ENCODE data around the gene SPX. TPM values are rescaled to one million over a fixed set of nuclear protein-coding genes. Genes with fewer than 3 reads are reported as not detected.

The SPX gene
- total RNA-seq, 8 experiments from 2014 or later = 0.17 to 3.4 (median 0.29) TPM

GRCh38 chr12:21568115-21568514 is 42.0 kb downstream of the SPX start:
- Histone ChIP-seq H3K4me1 (replicated peaks in 1 of 2) (no peaks in the 10 kb centered on the region), H3K4me3 (no peak overlapping the region), H3K27ac (no peak overlapping the region)
- in situ Hi-C loops (cut with MboI; ENCODE audit: low pct_unique_long_range_greater_than_20kb in 2 of 9, low sequenced_read_pairs in 9 of 9, unreplicated experiment in 9 of 9) = no loop called here
- 18 to 100% (median 80%) methylated on average over 1 to 4 of the region's 4 CpGs; no CpG with 5 or more reads in 3 of the 10 experiments for WGBS, 10 experiments
- no peak for ATAC-seq (replicated peaks in 6 of 8)

- in situ Hi-C loops (cut with MboI; ENCODE audit: low pct_unique_long_range_greater_than_20kb in 2 of 9, low sequenced_read_pairs in 9 of 9, unreplicated experiment in 9 of 9) = no loop called here
- no peak for ATAC-seq (replicated peaks in 6 of 8)
- Histone ChIP-seq H3K27ac (no peak overlapping the region), H3K4me3 (no peak overlapping the region), H3K4me1 (replicated peaks in 1 of 2) (no peaks in the 10 kb centered on the region)
- WGBS, 10 experiments = 6 to 97% (median 81%) methylated on average over 2 to 5 of the region's 5 CpGs; no CpG with 5 or more reads in 2 of the 10 experiments
Measured at GRCh38 chr12:21571046-21571445, 45.0 kb downstream of the SPX start.

- Histone ChIP-seq H3K4me3 (no peak overlapping the region), H3K4me1 (replicated peaks in 1 of 2) (no peaks in the 10 kb centered on the region), H3K27ac (no peak overlapping the region)
- no peak for ATAC-seq (replicated peaks in 6 of 8)
- WGBS, 10 experiments = 7 to 100% (median 76%) methylated on average over 1 to 4 of the region's 4 CpGs; no CpG with 5 or more reads in 2 of the 10 experiments
- in situ Hi-C loops (cut with MboI; ENCODE audit: low pct_unique_long_range_greater_than_20kb in 2 of 9, low sequenced_read_pairs in 9 of 9, unreplicated experiment in 9 of 9) = no loop called here
Measured at GRCh38 chr12:21573733-21574358, 47.8 kb downstream of the SPX start.

GRCh38 chr12:21576431-21576830 is 50.3 kb downstream of the SPX start:
- WGBS, 10 experiments = 0 to 93% (median 64%) methylated on average over 1 to 2 of the region's 2 CpGs; no CpG with 5 or more reads in 2 of the 10 experiments
- no peaks in the 10 kb centered on the region for H3K4me1 ChIP-seq (replicated peaks in 1 of 2)
- no peak overlapping the region for H3K4me3 ChIP-seq
- peak in 1 of 8 experiments; percentile 21 for ATAC-seq (replicated peaks in 6 of 8)
- H3K27ac ChIP-seq = no peak overlapping the region
- in situ Hi-C loops (cut with MboI; ENCODE audit: low pct_unique_long_range_greater_than_20kb in 2 of 9, low sequenced_read_pairs in 9 of 9, unreplicated experiment in 9 of 9) = no loop called here

GRCh38 chr12:21577516-21577915 is 51.4 kb downstream of the SPX start:
- WGBS, 10 experiments = 0 to 100% (median 88%) methylated on average over 1 of the region's 1 CpG; no CpG with 5 or more reads in 3 of the 10 experiments
- H3K4me3 ChIP-seq = no peak overlapping the region
- no peak overlapping the region for H3K27ac ChIP-seq
- in situ Hi-C loops (cut with MboI; ENCODE audit: low pct_unique_long_range_greater_than_20kb in 2 of 9, low sequenced_read_pairs in 9 of 9, unreplicated experiment in 9 of 9) = no loop called here
- H3K4me1 ChIP-seq (replicated peaks in 1 of 2) = no peaks in the 10 kb centered on the region
- no peak for ATAC-seq (replicated peaks in 6 of 8)

GRCh38 chr12:21580748-21581516 is 54.8 kb downstream of the SPX start:
- Histone ChIP-seq H3K27ac (no peak overlapping the region), H3K4me1 (replicated peaks in 1 of 2) (no peaks in the 10 kb centered on the region), H3K4me3 (no peak overlapping the region)
- ATAC-seq (replicated peaks in 6 of 8) = no peak
- WGBS, 10 experiments = 19 to 100% (median 83%) methylated on average over 1 to 4 of the region's 4 CpGs; no CpG with 5 or more reads in 1 of the 10 experiments
- in situ Hi-C loops (cut with MboI; ENCODE audit: low pct_unique_long_range_greater_than_20kb in 2 of 9, low sequenced_read_pairs in 9 of 9, unreplicated experiment in 9 of 9) = no loop called here

Other genes with a start within 250 kb of the SPX start
- 10 to 100 TPM in 2 of 8 experiments, 1 to 10 TPM in 6; 1.8 to 17.3 (median 6.9) TPM for gene SLCO1A2, start 191.4 kb upstream of the SPX start, total RNA-seq
- 1 to 10 TPM in 2 of 8 experiments, under 1 TPM in 5, not detected in 1; 0.20 to 2.7 (median 0.46) TPM for gene IAPP, start 153.4 kb upstream of the SPX start, total RNA-seq
- 10 to 100 TPM in 7 of 8 experiments, 1 to 10 TPM in 1; 9.8 to 23.0 (median 15.9) TPM for gene PYROXD1, start 88.6 kb upstream of the SPX start, total RNA-seq
- 10 to 100 TPM; 16.0 to 68.4 (median 26.0) TPM for gene RECQL, start 24.7 kb upstream of the SPX start, total RNA-seq
- gene GOLT1B, start 24.5 kb upstream of the SPX start, total RNA-seq = 10 to 100 TPM; 26.1 to 89.6 (median 45.6) TPM
- under 1 TPM in 2 of 8 experiments, not detected in 6; 0.10 to 0.24 TPM for gene GYS2, start 78.6 kb downstream of the SPX start, total RNA-seq
- 1,000 to 10,000 TPM in 2 of 8 experiments, 100 to 1,000 TPM in 6; 653 to 1,054 (median 899) TPM for gene LDHB, start 131.5 kb downstream of the SPX start, total RNA-seq
- 1 to 10 TPM in 3 of 8 experiments, under 1 TPM in 3, not detected in 2; 0.56 to 3.7 (median 1.1) TPM for gene KCNJ8, start 248.4 kb downstream of the SPX start, total RNA-seq